H9 (cell line): ENCODE measurements around the gene RBMY1B. TPM values are rescaled to one million over a fixed set of nuclear protein-coding genes. Genes with fewer than 3 reads are reported as not detected.
"Not testable (repeated sequence)": the region's sequence is repeated elsewhere in the genome, so short reads cannot be mapped to it uniquely, and the experiment has no call there.

Experiments
- DNase-seq: peaks from one replicate; pipeline ENCODE4 v3.0.0-alpha.2; 2017
- H2AFZ ChIP-seq: one replicate; pipeline ENCODE4 v1.6.1; 2013; ENCODE audit warnings: mild to moderate bottlenecking, low read length, control low read depth, moderate library complexity
- H2AK5ac ChIP-seq: 2 replicates; pipeline ENCODE4 v1.6.1; 2013; ENCODE audit warnings: low read length, control low read depth, mixed read lengths; ENCODE audit not compliant: insufficient read length
- H2BK120ac ChIP-seq: one replicate; pipeline ENCODE4 v1.6.1; 2013; ENCODE audit warnings: low read depth, mild to moderate bottlenecking, low read length, control low read depth, inconsistent platforms; ENCODE audit not compliant: poor library complexity, severe bottlenecking
- H2BK12ac ChIP-seq: 2 replicates; pipeline ENCODE4 v1.6.1; 2013; ENCODE audit warnings: low read length, control low read depth, mixed read lengths, low read depth; ENCODE audit not compliant: insufficient read length
- H2BK15ac ChIP-seq: 2 replicates; pipeline ENCODE4 v1.6.1; 2013; ENCODE audit warnings: low read depth, low read length, control low read depth
- H2BK20ac ChIP-seq: one replicate; pipeline ENCODE4 v1.6.1; 2013; ENCODE audit warnings: low read depth, mild to moderate bottlenecking, low read length, control low read depth, inconsistent platforms; ENCODE audit not compliant: poor library complexity, severe bottlenecking
- H2BK5ac ChIP-seq: 2 replicates; pipeline ENCODE4 v1.6.1; 2013; ENCODE audit warnings: low read length, control low read depth, mixed read lengths; ENCODE audit not compliant: insufficient read length
- H3K14ac ChIP-seq: 2 replicates; pipeline ENCODE4 v1.6.1; 2013; ENCODE audit warnings: low read length, control low read depth; ENCODE audit not compliant: insufficient read depth
- H3K18ac ChIP-seq: 2 replicates; pipeline ENCODE4 v1.6.1; 2013; ENCODE audit warnings: low read depth, mild to moderate bottlenecking, mixed read lengths, low read length, control low read depth; ENCODE audit not compliant: insufficient read length
- H3K23ac ChIP-seq: 2 replicates; pipeline ENCODE4 v1.6.1; 2013; ENCODE audit warnings: low read length, control low read depth, mixed read lengths, low read depth; ENCODE audit not compliant: insufficient read length
- H3K23me2 ChIP-seq: 2 replicates; pipeline ENCODE4 v1.6.1; 2013; ENCODE audit warnings: low read depth, mild to moderate bottlenecking, mixed read lengths, low read length, control low read depth; ENCODE audit not compliant: insufficient read length, poor library complexity, severe bottlenecking
- H3K27ac ChIP-seq: 2 replicates; pipeline ENCODE4 v1.5.1; 2013; ENCODE audit warnings: low read length, control low read depth, mixed read lengths, low read depth; ENCODE audit not compliant: insufficient read length
- H3K27me3 ChIP-seq: 2 replicates; pipeline ENCODE4 v1.6.1; 2013; ENCODE audit warnings: low read length, control low read depth, inconsistent platforms; ENCODE audit not compliant: insufficient read depth
- H3K4ac ChIP-seq: 2 replicates; pipeline ENCODE4 v1.6.1; 2013; ENCODE audit warnings: low read depth, mild to moderate bottlenecking, control low read depth, inconsistent platforms, low read length, moderate library complexity
- H3K4me1 ChIP-seq: 2 replicates; pipeline ENCODE4 v1.6.1; 2013; ENCODE audit warnings: low read length, control low read depth, inconsistent platforms; ENCODE audit not compliant: insufficient read depth
- H3K4me2 ChIP-seq: 2 replicates; pipeline ENCODE4 v1.6.1; 2013; ENCODE audit warnings: low read length, control low read depth, mixed read lengths; ENCODE audit not compliant: insufficient read length, insufficient read depth
- H3K56ac ChIP-seq: 2 replicates; pipeline ENCODE4 v1.6.1; 2013; ENCODE audit warnings: low read depth, mild to moderate bottlenecking, mixed read lengths, low read length, control low read depth; ENCODE audit not compliant: insufficient read length
- H3K79me1 ChIP-seq: 2 replicates; pipeline ENCODE4 v1.6.1; 2013; ENCODE audit warnings: low read depth, mild to moderate bottlenecking, moderate library complexity, low read length, control low read depth, inconsistent platforms; ENCODE audit not compliant: insufficient read depth, poor library complexity, severe bottlenecking
- H3K79me2 ChIP-seq: 2 replicates; pipeline ENCODE4 v1.6.1; 2013; ENCODE audit warnings: low read length, control low read depth, inconsistent platforms; ENCODE audit not compliant: insufficient read depth
- H3K9ac ChIP-seq: 2 replicates; pipeline ENCODE4 v1.6.1; 2013; ENCODE audit warnings: low read length, control low read depth, mixed read lengths; ENCODE audit not compliant: insufficient read length; ENCODE audit errors: extremely low read depth
- H3K9me3 ChIP-seq: one replicate; pipeline ENCODE4 v1.6.1; 2013; ENCODE audit warnings: low read depth, low read length, inconsistent platforms; ENCODE audit not compliant: control insufficient read depth
- H3T11ph ChIP-seq: one replicate; pipeline ENCODE4 v1.6.1; 2013; ENCODE audit warnings: mild to moderate bottlenecking, low read length, control low read depth, inconsistent platforms
- H4K20me1 ChIP-seq: one replicate; pipeline ENCODE4 v1.6.1; 2013; ENCODE audit not compliant: control insufficient read depth, insufficient read length, insufficient read depth
- H4K5ac ChIP-seq: 2 replicates; pipeline ENCODE4 v1.6.1; 2013; ENCODE audit warnings: low read depth, mild to moderate bottlenecking, mixed read lengths, low read length, control low read depth; ENCODE audit not compliant: insufficient read length
- H4K8ac ChIP-seq: replicated peaks from 2 replicates; pipeline ENCODE4 v1.6.1; 2013; ENCODE audit warnings: low read length, control low read depth, mixed read lengths, low read depth; ENCODE audit not compliant: insufficient read length
- H4K91ac ChIP-seq: 2 replicates; pipeline ENCODE4 v1.6.1; 2013; ENCODE audit warnings: low read depth, mild to moderate bottlenecking, moderate library complexity, mixed read lengths, low read length, control low read depth; ENCODE audit not compliant: insufficient read length
- H3K27ac Mint-ChIP-seq, 3 experiments: 2 replicates in 2 of 3; 3 replicates in 1 of 3; pipeline ENCODE4 v1.8.0; 2020 to 2021; ENCODE audit warnings: mixed read lengths in 3 of 3, mild to moderate bottlenecking in 1 of 3, moderate library complexity in 1 of 3
- H3K27me3 Mint-ChIP-seq: 2 replicates; pipeline ENCODE4 v1.8.0; 2021; ENCODE audit warnings: low read depth, mild to moderate bottlenecking, moderate library complexity, mixed read lengths
- H3K36me3 Mint-ChIP-seq, 3 experiments: 2 replicates in 2 of 3; 3 replicates in 1 of 3; pipeline ENCODE4 v1.8.0; 2020 to 2021; ENCODE audit warnings: low read depth in 3 of 3, mixed read lengths in 3 of 3; ENCODE audit not compliant: insufficient read depth in 1 of 3
- H3K4me1 Mint-ChIP-seq, 2 experiments: 2 replicates each; pipeline ENCODE4 v1.8.0; 2020; ENCODE audit warnings: mixed read lengths in 2 of 2
- H3K4me3 Mint-ChIP-seq, 2 experiments: 2 replicates in 1 of 2; 3 replicates in 1 of 2; pipeline ENCODE4 v1.8.0; 2020 to 2021; ENCODE audit warnings: mild to moderate bottlenecking in 2 of 2, mixed read lengths in 2 of 2, moderate library complexity in 1 of 2
- H3K9me3 Mint-ChIP-seq, 2 experiments: 2 replicates in 1 of 2; 3 replicates in 1 of 2; pipeline ENCODE4 v1.8.0; 2020; ENCODE audit warnings: mild to moderate bottlenecking in 2 of 2, mixed read lengths in 2 of 2, moderate library complexity in 1 of 2
- WGBS: extraction: QIAGEN DNeasy Blood & Tissue Kit; methylation state at CpG from one replicate; pipeline ENCODE4 v1.1.7; 2013; ENCODE audit warnings: missing lambda C conversion rate, low lambda C conversion rate, mixed read lengths; ENCODE audit not compliant: insufficient read length; ENCODE audit errors: extremely low coverage; 5-methylcytosine and 5-hydroxymethylcytosine counted together
- long read RNA-seq: library from polyadenylated mRNA; unstranded; transcript quantifications from one replicate; pipeline ENCODE4 v2.0.0, GENCODE V29; 2020
- total RNA-seq: library from RNA; stranded (reverse); gene quantifications from 2 replicates; pipeline ENCODE4 v1.2.1, GENCODE V29; 2021

Gene RBMY1B
- total RNA-seq = not detected in 2 replicates
- long read RNA-seq = 0 reads

DNA sequence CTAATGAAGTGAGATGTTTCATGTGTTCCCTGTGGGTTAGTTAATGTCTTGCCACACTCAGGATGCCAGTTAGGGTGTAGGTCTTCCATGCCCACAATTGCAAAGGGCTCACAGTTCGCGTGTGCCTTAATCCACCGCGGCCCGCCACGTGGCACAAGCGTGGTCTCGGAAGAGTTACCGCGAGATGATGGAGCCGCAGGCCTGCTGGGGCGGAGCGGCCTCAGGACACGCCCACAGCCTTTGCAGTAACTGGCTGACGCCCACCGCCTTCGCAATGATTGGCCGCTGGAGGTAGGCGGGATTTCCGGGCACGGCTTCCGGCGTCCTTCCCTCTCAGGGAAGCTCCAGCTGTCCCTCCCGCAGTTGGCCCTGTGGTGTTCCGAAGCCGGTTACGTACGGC lies at the start of gene RBMY1B:
Gene RBMY1B (plus strand): TSS at position 301 of the 400 bp plus-strand sequence. CDS start 2,013 bp downstream, outside the sequence.
- H4K8ac ChIP-seq, H2BK12ac ChIP-seq, H3K23ac ChIP-seq, H2BK20ac ChIP-seq, H2AFZ ChIP-seq, H4K91ac ChIP-seq, H2BK5ac ChIP-seq, H3K4me2 ChIP-seq, H3K14ac ChIP-seq, H4K20me1 ChIP-seq, H3K27me3 ChIP-seq, H3K27ac Mint-ChIP-seq, H2BK120ac ChIP-seq, DNase-seq, H3T11ph ChIP-seq, H3K4me1 Mint-ChIP-seq, H3K27me3 Mint-ChIP-seq, H3K27ac ChIP-seq, H3K4me3 Mint-ChIP-seq, H3K9me3 ChIP-seq, H3K4ac ChIP-seq, H3K79me1 ChIP-seq, H3K36me3 Mint-ChIP-seq, H3K9ac ChIP-seq, H3K18ac ChIP-seq, H2AK5ac ChIP-seq, H4K5ac ChIP-seq, H3K23me2 ChIP-seq, H3K9me3 Mint-ChIP-seq, H2BK15ac ChIP-seq, H3K4me1 ChIP-seq, H3K79me2 ChIP-seq, H3K56ac ChIP-seq: not testable (repeated sequence)
- no CpG with 5 or more reads among the region's 28 CpGs for WGBS

DNA sequence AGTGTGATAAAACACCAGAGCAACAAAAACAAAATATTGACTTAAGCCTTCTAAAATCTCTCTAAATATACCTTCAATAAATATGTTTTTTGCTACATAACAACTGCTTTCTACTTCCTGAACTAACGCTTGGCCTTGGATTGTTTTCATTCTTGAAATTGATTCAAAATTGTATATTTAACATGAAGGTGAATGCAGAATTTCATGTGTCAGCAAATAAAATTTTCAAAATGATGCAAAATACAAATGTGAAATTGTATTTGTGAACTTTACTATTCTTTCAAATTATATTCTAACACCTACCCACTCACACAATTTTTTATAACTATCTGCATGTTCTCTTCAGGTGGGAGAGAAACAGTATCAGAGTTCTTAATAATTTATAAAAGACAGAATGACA lies 48.2 kb upstream of the RBMY1B start:
- not testable (repeated sequence) for H3K9me3 ChIP-seq, H3K4me3 Mint-ChIP-seq, DNase-seq, H3K4me1 ChIP-seq, H3T11ph ChIP-seq, H3K14ac ChIP-seq, H3K18ac ChIP-seq, H3K79me2 ChIP-seq, H3K4me2 ChIP-seq, H2BK120ac ChIP-seq, H3K23ac ChIP-seq, H2BK20ac ChIP-seq, H3K27ac ChIP-seq, H2AK5ac ChIP-seq, H4K20me1 ChIP-seq, H3K9me3 Mint-ChIP-seq, H2AFZ ChIP-seq, H3K27me3 ChIP-seq, H3K56ac ChIP-seq, H4K5ac ChIP-seq, H4K91ac ChIP-seq, H2BK15ac ChIP-seq, H3K27ac Mint-ChIP-seq, H2BK5ac ChIP-seq, H4K8ac ChIP-seq, H3K23me2 ChIP-seq, H3K4me1 Mint-ChIP-seq, H3K79me1 ChIP-seq, H3K4ac ChIP-seq, H3K9ac ChIP-seq, H3K27me3 Mint-ChIP-seq, H3K36me3 Mint-ChIP-seq, H2BK12ac ChIP-seq
- no CpG with 5 or more reads among the region's 1 CpG for WGBS
